ENCODE measurements around the gene BCL7A. TPM values are rescaled to one million over a fixed set of nuclear protein-coding genes. Genes with fewer than 3 reads are reported as not detected.

The BCL7A gene
- total RNA-seq, 1 donor from 2014 or later = 41.4 TPM

GRCh38 chr12:122076743-122077495 lies 55.2 kb downstream of the BCL7A start:
- ATAC-seq (ENCODE audit: low read depth) = peak; percentile 9
- no peak overlapping the region for H3K27ac Mint-ChIP-seq
- no peaks in the 10 kb centered on the region for H3K36me3 Mint-ChIP-seq (ENCODE audit: low read depth)
- CTCF ChIA-PET = no interaction called here
- POLR2A ChIA-PET = interaction anchor here (0.6 to 3.1 kb wide), 4 partner anchors 10 to 31 kb away, joined by 3 to 39 read pairs (median 8); no protein-coding TSS in a partner anchor
- peak overlapping the region; percentile 81 for H3K4me3 Mint-ChIP-seq
- H3K27me3 Mint-ChIP-seq = no peaks in the 10 kb centered on the region
- intact Hi-C loops (cut with micrococcal nuclease) = loop anchor here (5.0 to 10.0 kb wide), 2 partner anchors 542 to 895 kb away; no protein-coding TSS in a partner anchor
- no peaks in the 10 kb centered on the region for H3K9me3 Mint-ChIP-seq
- peak; percentile 36 for DNase-seq
- TF ChIP-seq CTCF (IDR thresholded peaks at IDR 0.05) = no peak
- peaks cover 51% of the 10 kb centered on the region for H3K4me1 Mint-ChIP-seq

GRCh38 chr12:122078141-122079032 lies 56.7 kb downstream of the BCL7A start, which contains the start of gene MLXIP:
TSS of gene MLXIP (plus strand) at chr12:122078756. CDS start at chr12:122078854, 98 bp downstream.
- H3K4me1 Mint-ChIP-seq = peaks cover 66% of the 10 kb centered on the region
- peak; percentile 80 for ATAC-seq (ENCODE audit: low read depth)
- no peaks in the 10 kb centered on the region for H3K27me3 Mint-ChIP-seq
- peak within 1 kb of the TSS; percentile 74 for H3K27ac Mint-ChIP-seq
- no peaks in the 10 kb centered on the region for H3K9me3 Mint-ChIP-seq
- CTCF ChIA-PET = interaction anchor here (0.6 to 0.8 kb wide), 2 partner anchors 13 to 32 kb away, joined by 3 read pairs; no protein-coding TSS in a partner anchor
- no peaks in the 10 kb centered on the region for H3K36me3 Mint-ChIP-seq (ENCODE audit: low read depth)
- POLR2A ChIA-PET = interaction anchor here (0.5 to 3.1 kb wide), 17 partner anchors 9 to 1750 kb away, joined by 3 to 39 read pairs (median 3); partner anchors contain the start of genes DIABLO, KNTC1, RSRC2 and SETD1B
- H3K4me3 Mint-ChIP-seq = peak within 1 kb of the TSS; percentile 86
- DNase-seq = peak; percentile 89
- no peak for TF ChIP-seq CTCF (IDR thresholded peaks at IDR 0.05)
- intact Hi-C loops (cut with micrococcal nuclease) = loop anchor here (1.0 to 10.0 kb wide), 6 partner anchors 10 to 894 kb away; partner anchors contain the start of gene ZCCHC8

- TF ChIP-seq CTCF (IDR thresholded peaks at IDR 0.05) = no peak
- H3K36me3 Mint-ChIP-seq (ENCODE audit: low read depth) = peaks cover 6% of the 10 kb centered on the region
- DNase-seq (no peak), ATAC-seq (ENCODE audit: low read depth) (no peak)
- H3K4me1 Mint-ChIP-seq = peaks cover 71% of the 10 kb centered on the region
- H3K4me3 Mint-ChIP-seq = peak overlapping the region; percentile 86
- ChIA-PET POLR2A (interaction anchor here (0.5 to 3.1 kb wide), 8 partner anchors 10 to 1751 kb away, joined by 3 to 39 read pairs (median 6); partner anchors contain the start of genes KNTC1 and RSRC2), CTCF (interaction anchor here (0.8 kb wide), 1 partner anchor 13 kb away, joined by 3 read pairs; no protein-coding TSS in a partner anchor)
- intact Hi-C loops (cut with micrococcal nuclease) = loop anchor here (2.0 to 10.0 kb wide), 5 partner anchors 44 to 893 kb away; partner anchors contain the start of gene ZCCHC8
- no peaks in the 10 kb centered on the region for H3K27me3 Mint-ChIP-seq
- no peaks in the 10 kb centered on the region for H3K9me3 Mint-ChIP-seq
- H3K27ac Mint-ChIP-seq = peak overlapping the region; percentile 74
These were observed 57.4 kb downstream of the BCL7A start for GRCh38 chr12:122079033-122079531.

GRCh38 chr12:122079532-122080081 lies 57.9 kb downstream of the BCL7A start:
- intact Hi-C loops (cut with micrococcal nuclease) = loop anchor here (2.0 to 10.0 kb wide), 7 partner anchors 21 to 1153 kb away; partner anchors contain the start of genes MPHOSPH9, MTRFR and ZCCHC8
- Mint-ChIP-seq H3K4me1 (peaks cover 69% of the 10 kb centered on the region), H3K4me3 (peak overlapping the region; percentile 86), H3K27ac (peak overlapping the region; percentile 74), H3K27me3 (no peaks in the 10 kb centered on the region), H3K36me3 (ENCODE audit: low read depth) (peaks cover 9% of the 10 kb centered on the region), H3K9me3 (no peaks in the 10 kb centered on the region)
- ChIA-PET POLR2A (interaction anchor here (0.8 to 3.1 kb wide), 6 partner anchors 11 to 146 kb away, joined by 3 to 39 read pairs (median 6); partner anchors contain the start of gene DIABLO), CTCF (no interaction called here)
- ATAC-seq (ENCODE audit: low read depth) (no peak), DNase-seq (no peak)
- TF ChIP-seq CTCF (IDR thresholded peaks at IDR 0.05) = no peak

All from activated B cell treated with CpG ODN at 0.5 μM for 24 hours (primary cell).